Fibroblast of lung (primary cell): ENCODE data around the gene ADGRV1.

ENCODE experiments used
- CTCF ChIP-seq, 2 donors: IDR thresholded peaks in 1 of 2; conservative IDR thresholded peaks in 1 of 2; 1 replicate in 1 of 2; 2 replicates in 1 of 2; pipeline ENCODE4 v1.5.1; 2011 to 2012; ENCODE audit warnings: low read length in 2 of 2, control low read depth in 1 of 2, inconsistent platforms in 1 of 2, low read depth in 1 of 2, mild to moderate bottlenecking in 1 of 2
- EZH2 ChIP-seq: IDR thresholded peaks from 2 replicates; pipeline ENCODE4 v1.5.1; 2012; ENCODE audit warnings: low read length, control low read depth, mild to moderate bottlenecking; ENCODE audit errors: missing control alignments

DNA sequence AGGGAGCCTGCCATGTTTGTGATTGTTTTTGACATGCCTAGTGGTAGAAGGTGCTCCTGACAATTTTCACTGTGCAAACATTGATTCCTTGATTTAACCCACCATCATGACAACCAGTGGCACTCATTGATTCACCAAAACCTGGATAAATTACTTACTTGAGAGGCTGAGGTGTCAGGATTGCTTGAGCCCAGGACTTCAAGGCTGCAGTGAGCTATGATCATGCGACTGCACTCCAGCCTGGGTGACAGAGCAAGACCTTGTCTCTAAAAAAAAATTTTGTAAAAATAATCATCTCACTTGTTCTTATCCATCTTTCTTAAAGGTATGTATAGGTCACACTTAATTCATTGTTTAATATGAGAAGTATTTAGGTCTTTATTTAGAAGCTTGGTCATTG lies 423.2 kb downstream of the ADGRV1 start:
- TF ChIP-seq CTCF (conservative IDR thresholded peaks at IDR 0.05 in 1 of 2, IDR thresholded peaks at IDR 0.05 in 1 of 2; ENCODE audit: low read depth in 1 of 2, low read length in 2 of 2): no peak
- no peak for TF ChIP-seq EZH2
